ENCODE results near the gene CAPS. TPM values are rescaled to one million over a fixed set of nuclear protein-coding genes. Genes with fewer than 3 reads are reported as not detected.
"Not testable (repeated sequence)": the region's sequence is repeated elsewhere in the genome, so short reads cannot be mapped to it uniquely, and the experiment has no call there.

CAPS gene
- total RNA-seq, 2 donors from 2014 or later: 18.7 to 38.6 TPM

GRCh38 chr19:5960005-5961001, 46.2 kb downstream of the CAPS start:
- TF ChIP-seq POLR2A (IDR thresholded peaks at IDR 0.05): no peak
- TF ChIP-seq, protein P1, sequence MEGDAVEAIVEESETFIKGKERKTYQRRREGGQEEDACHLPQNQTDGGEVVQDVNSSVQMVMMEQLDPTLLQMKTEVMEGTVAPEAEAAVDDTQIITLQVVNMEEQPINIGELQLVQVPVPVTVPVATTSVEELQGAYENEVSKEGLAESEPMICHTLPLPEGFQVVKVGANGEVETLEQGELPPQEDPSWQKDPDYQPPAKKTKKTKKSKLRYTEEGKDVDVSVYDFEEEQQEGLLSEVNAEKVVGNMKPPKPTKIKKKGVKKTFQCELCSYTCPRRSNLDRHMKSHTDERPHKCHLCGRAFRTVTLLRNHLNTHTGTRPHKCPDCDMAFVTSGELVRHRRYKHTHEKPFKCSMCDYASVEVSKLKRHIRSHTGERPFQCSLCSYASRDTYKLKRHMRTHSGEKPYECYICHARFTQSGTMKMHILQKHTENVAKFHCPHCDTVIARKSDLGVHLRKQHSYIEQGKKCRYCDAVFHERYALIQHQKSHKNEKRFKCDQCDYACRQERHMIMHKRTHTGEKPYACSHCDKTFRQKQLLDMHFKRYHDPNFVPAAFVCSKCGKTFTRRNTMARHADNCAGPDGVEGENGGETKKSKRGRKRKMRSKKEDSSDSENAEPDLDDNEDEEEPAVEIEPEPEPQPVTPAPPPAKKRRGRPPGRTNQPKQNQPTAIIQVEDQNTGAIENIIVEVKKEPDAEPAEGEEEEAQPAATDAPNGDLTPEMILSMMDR (IDR thresholded peaks at IDR 0.05): no peak
- H3K4me1 ChIP-seq: peaks cover 92% of the 10 kb centered on the region

DNA sequence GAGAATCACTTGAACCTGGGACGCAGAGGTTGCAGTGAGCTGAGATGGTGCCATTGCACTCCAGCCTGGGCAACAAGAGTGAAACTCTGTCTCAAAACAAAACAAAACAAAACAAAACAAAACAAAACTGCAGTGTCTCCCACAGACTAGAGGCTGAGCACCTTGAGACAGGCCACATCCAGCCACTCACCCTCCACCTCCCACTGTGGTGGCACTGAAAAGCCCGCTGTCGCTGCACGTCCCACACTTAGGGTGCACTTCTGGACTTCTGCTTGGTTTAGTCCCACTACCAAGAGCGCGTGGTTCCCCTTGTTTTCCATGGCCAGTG, 47.6 kb downstream of the CAPS start:
- H3K9me3 ChIP-seq; intact Hi-C loops (cut with DNase I); H3K36me3 ChIP-seq (replicated peaks in 1 of 2; ENCODE audit: insufficient read depth in 1 of 2, low read depth in 2 of 2); DNase-seq; H3K27me3 ChIP-seq; H3K4me3 ChIP-seq; ATAC-seq: not testable (repeated sequence)
- Histone ChIP-seq H3K27ac (peak overlapping the region; percentile 79 to 95 (median 82)), H3K4me1 (peaks cover 92% of the 10 kb centered on the region)
- whole genome bisulfite sequencing, 2 donors: 38 to 49% methylated on average over 6 of the region's 6 CpGs

More at GRCh38 chr19:5960005-5961001, 46.2 kb downstream of the CAPS start:
- no peaks in the 10 kb centered on the region for H3K27me3 ChIP-seq
- no peak for ATAC-seq
- DNase-seq: peak; percentile 57 to 86 (median 78)
- H3K4me3 ChIP-seq: no peak overlapping the region
- no peaks in the 10 kb centered on the region for H3K36me3 ChIP-seq (replicated peaks in 1 of 2; ENCODE audit: insufficient read depth in 1 of 2, low read depth in 2 of 2)
- H3K27ac ChIP-seq: peak overlapping the region; percentile 79 to 95 (median 82)
- WGBS, 2 donors: 53 to 65% methylated on average over 13 to 18 of the region's 18 CpGs
- H3K9me3 ChIP-seq: no peaks in the 10 kb centered on the region
- intact Hi-C loops (cut with DNase I): no loop called here

- Histone ChIP-seq H3K4me3 (no peak overlapping the region), H3K4me1 (peaks cover 92% of the 10 kb centered on the region), H3K27me3 (no peaks in the 10 kb centered on the region), H3K9me3 (no peaks in the 10 kb centered on the region), H3K36me3 (replicated peaks in 1 of 2; ENCODE audit: insufficient read depth in 1 of 2, low read depth in 2 of 2) (no peaks in the 10 kb centered on the region), H3K27ac (peak overlapping the region; percentile 79 to 95 (median 82))
- peak; percentile 82 for ATAC-seq
- DNase-seq: peak; percentile 69 to 92 (median 88)
- 17% methylated on average over 22 to 29 of the region's 29 CpGs for WGBS, 2 donors
- intact Hi-C loops (cut with DNase I): no loop called here
- peak; percentile 44 to 58 (median 44) for TF ChIP-seq POLR2A (IDR thresholded peaks at IDR 0.05)
- TF ChIP-seq, protein P1 (IDR thresholded peaks at IDR 0.05): peak in 1 of 7 experiments; percentile 4
Measured at GRCh38 chr19:5961969-5962945, 48.2 kb downstream of the CAPS start.

DNA sequence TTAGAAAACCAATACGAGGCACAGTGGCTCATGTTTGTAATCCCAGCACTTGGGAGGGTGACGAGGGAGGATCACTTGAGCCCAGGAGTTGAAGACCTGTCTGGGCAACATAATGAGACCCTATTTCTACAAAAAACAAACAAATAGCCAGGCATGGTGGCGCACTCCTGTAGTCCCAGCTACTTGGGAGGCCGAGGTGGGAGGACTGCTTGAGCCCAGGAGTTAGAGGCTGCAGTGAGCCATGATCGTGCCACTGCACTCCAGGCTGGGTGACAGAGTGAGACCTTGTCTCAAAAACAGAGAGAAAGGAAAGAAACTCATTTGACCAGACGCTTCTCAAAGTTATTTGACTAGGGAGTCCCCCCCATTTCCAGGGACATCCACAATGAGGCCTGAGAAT, 49.2 kb downstream of the CAPS start:
- H3K9me3 ChIP-seq; ATAC-seq; H3K36me3 ChIP-seq (replicated peaks in 1 of 2; ENCODE audit: insufficient read depth in 1 of 2, low read depth in 2 of 2); intact Hi-C loops (cut with DNase I); DNase-seq; H3K27me3 ChIP-seq; H3K4me3 ChIP-seq: not testable (repeated sequence)
- H3K27ac ChIP-seq: peak overlapping the region; percentile 79 to 95 (median 82)
- H3K4me1 ChIP-seq: peaks cover 96% of the 10 kb centered on the region
- WGBS, 2 donors: 80 to 83% methylated on average over 6 of the region's 6 CpGs

- no peaks in the 10 kb centered on the region for H3K9me3 ChIP-seq
- ATAC-seq: no peak
- TF ChIP-seq, protein P1 (IDR thresholded peaks at IDR 0.05): no peak
- TF ChIP-seq POLR2A (IDR thresholded peaks at IDR 0.05): no peak
- no peaks in the 10 kb centered on the region for H3K36me3 ChIP-seq (replicated peaks in 1 of 2; ENCODE audit: insufficient read depth in 1 of 2, low read depth in 2 of 2)
- no peak overlapping the region for H3K4me3 ChIP-seq
- 94 to 96% methylated on average over 2 to 7 of the region's 7 CpGs for WGBS, 2 donors
- intact Hi-C loops (cut with DNase I): no loop called here
- H3K4me1 ChIP-seq: peaks cover 96% of the 10 kb centered on the region
- H3K27ac ChIP-seq: peak overlapping the region in 3 of 4 donors; percentile 81 to 95 (median 84)
- DNase-seq: no peak
- H3K27me3 ChIP-seq: no peaks in the 10 kb centered on the region
Measured at GRCh38 chr19:5963855-5964254, 49.8 kb downstream of the CAPS start.

Measured in body of pancreas (tissue), 4 donors.